ENCODE data around the gene POLR3E.
"Not testable (repeated sequence)": the region's sequence is repeated elsewhere in the genome, so short reads cannot be mapped to it uniquely, and the experiment has no call there.

The POLR3E gene

DNA sequence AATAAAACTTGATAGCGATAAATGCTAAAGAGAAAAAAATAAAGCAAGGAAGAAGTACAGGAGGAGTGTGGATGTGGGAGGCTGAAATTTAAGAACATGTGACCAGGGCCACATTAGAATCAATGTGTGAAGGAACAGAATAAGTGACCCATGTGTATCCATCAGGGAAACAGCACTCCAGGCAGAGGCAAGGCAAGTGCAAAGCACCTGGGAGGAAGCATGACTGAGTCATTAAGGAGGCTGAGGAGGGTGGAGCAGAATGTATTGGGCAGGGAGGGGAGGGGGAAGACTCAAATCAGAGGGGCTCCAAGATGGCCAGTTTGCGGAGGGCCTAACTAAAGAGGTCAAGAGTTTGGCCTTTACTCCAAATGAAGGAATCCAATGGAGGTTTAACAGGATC, 69.2 kb downstream of the POLR3E start:
- DNase-seq (ENCODE audit: low spot score), result no peak

DNA sequence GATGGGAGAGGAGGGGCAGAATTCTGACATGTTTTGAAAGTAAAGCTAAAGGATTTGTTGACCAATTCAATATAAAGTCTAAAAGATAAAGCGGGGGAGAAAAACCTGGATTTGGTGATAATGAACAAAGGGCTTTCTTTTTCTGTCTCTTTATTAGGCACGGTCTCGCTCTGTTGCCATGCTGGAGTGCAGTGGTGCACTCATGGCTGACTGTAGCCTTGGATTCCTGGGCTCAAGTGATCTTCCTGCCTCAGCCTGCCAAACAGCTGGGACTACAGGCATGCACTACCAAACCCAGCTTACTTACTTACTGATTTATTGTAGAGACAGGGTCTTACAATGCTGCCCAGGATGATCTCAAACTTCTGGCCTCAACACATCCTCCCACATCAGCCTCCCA, 69.7 kb downstream of the POLR3E start:
- DNase-seq (ENCODE audit: low spot score), result no peak

DNA sequence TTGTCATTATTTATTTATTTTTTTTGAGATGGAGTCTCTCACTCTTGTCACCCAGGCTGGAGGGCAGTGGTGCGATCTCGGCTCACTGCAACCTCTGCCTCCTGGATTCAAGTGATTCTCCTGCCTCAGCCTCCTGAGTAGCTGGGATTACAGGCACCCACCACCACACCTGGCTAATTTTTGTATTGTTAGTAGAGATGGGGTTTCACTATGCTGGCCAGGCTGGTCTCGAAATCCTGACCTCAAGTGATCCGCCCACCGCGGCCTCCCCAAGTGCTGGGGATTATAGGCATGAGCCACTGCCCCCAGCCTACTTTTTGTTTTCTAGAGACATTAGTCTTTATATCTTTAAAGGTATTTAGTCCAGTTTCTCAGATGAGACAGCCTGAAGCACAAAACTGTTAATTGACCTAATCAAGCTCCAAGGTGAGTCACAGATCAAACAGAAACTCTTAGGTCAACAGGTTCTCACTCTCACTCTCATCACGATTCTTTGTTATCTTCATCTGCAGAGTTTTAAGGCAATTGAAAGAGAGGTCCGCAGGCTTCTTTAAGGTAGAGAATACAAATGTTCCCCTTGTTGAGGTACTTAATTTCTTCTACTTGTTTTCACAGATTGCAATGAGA, 71.1 kb downstream of the POLR3E start:
- not testable (repeated sequence) for DNase-seq (ENCODE audit: low spot score)

DNA sequence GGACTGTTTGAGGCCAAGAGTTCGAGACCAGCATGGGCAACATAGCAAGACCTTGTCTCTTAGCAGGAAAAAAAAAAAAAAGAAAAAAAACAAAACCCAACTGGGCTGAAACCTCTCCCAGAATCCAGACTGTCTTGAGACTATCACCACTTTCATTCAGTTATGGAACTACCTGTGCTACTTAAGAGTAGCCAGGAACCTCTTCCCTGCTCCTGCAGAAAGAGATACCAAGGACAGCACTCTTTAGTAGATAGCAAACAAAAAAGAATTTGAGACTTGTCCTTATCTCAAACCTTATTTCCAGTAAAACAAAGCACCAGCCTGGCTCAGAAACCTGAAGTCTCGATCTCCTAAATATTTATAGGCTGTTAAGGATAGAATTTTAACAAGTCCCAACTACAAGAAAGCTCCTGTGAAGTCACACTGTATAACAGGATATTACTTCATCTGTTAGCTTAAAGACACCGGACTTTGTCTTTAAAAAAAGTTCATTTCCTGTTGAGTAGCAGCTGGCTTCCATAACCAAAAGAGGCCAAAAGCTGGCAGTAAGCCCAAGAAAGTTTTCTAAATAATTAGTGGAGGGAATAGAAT, 72.1 kb downstream of the POLR3E start:
- DNase-seq (ENCODE audit: low spot score), result peak; percentile 78

- peak; percentile 63 for DNase-seq (ENCODE audit: low spot score)
Observed at GRCh38 chr16:22370038-22370820, 73.0 kb downstream of the POLR3E start.

- DNase-seq (ENCODE audit: low spot score), result peak; percentile 33
Observed at GRCh38 chr16:22372882-22373661, 75.9 kb downstream of the POLR3E start.

- DNase-seq (ENCODE audit: low spot score), result peak; percentile 33
Observed at GRCh38 chr16:22373662-22374310, 76.6 kb downstream of the POLR3E start.

DNA sequence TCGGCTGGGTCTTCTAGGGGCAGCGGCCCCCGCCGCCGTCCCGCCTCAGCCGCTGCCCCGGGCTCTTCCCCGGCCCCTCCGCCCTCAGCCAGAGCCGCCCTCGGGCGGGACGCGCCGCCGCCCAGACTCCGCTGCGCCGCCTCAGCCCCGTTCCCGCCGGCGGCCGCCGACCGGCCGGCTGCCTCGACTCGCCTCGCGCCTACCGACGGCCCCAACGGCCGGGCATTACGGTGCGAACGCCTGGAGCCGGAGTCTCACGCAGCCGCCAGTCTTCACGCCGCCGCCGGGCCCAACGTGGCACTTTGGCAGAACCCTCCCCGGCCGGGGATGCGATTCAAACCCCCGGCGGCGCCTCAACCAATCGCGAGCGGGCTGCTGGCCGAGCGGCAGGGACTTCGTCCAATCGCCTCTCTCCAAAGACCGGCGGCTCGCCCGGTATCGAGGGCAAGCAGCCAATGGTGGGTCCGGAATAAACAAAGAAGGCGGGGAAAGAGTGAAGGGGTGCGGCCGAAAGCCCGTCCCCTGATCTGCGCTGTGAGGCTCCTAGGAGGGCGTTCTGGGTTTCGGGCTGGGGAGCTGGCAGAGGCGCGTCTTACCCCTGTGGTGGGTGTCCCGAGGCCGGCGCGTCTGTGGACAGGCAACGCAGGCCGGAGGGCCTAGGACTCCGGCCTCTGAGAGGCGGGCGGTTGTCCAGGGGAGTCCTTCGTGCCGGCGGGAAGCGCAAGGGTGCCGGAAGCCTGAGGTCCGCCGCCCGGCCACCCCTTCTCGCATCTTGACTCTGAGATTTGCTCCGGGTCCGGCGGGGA, 77.3 kb downstream of the POLR3E start, which contains the start of gene CDR2:
CDR2 (minus strand) TSS at position 309 of the 806 bp plus-strand sequence. CDS start 310 bp downstream, outside the sequence.
- DNase-seq (ENCODE audit: low spot score), result peak; percentile 97

DNA sequence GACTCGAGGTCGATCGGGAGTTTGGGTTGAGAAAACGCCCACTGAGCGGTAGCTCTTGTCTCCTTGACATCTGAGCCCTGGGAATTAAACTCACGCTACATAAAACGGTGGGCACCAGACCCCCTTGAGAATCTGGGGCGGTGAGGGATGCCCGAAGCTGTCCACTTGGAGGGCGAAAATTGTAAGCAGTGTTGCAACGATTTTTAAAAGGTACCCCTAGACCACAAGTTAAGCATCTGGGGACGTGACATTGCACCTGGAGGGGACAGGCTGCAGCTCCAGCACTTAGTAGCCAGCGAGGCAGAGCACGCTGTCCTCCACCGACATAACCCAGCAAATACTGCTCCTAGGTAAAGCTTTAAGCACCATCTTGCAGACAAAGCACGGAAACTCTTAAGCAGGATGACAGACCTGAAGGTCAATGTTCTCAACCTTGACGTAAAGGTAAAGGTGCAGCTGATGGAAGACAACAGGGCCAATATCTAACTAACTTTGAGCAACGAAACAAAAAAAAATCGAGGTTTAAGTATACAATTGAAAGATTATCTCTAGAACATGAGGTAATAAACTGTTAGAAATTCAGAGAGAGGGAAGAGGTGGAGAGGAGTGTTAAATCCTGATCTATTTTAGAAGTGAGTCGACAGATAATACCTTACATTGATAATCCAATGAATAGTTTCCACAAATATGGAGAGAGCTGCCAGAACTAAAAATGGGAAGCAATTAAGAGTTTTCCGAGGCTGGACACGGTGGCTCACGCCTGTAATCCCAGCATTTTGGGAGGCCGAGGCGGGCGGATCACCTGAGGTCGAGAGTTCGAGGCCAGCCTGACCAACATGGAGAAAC, 78.1 kb downstream of the POLR3E start:
- no peak for DNase-seq (ENCODE audit: low spot score)

DNA sequence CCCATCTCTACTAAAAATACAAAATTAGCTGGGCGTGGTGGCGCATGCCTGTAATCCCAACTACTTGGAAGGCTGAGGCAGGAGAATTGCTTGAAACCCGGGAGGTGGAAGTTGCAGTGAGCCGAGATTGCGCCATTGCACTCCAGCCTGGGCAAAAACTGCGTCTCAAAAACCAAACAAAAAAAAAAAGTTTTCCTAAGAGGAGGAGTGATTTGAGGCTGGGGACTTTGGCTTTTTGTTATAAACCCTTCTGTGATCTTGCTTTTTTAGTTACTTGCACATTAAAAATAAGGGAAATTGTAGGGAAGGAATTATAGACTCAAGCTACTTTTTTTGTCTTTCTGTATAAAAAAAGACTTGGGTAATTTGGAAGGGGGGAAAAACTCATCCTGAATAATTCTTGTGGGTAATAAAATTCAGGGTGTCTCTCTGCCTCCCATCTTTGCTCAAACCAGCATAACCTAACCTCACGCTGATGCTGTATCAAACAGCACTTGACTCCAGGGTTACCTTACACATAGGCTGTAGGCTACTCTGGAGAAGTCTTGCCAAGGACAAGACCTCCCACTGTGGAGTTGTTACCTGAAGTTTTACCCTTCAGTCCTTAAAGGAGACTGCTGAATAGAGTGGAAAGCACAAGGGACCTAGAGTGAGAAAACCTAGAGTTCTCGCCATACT, 78.9 kb downstream of the POLR3E start:
- DNase-seq (ENCODE audit: low spot score), result no peak

DNA sequence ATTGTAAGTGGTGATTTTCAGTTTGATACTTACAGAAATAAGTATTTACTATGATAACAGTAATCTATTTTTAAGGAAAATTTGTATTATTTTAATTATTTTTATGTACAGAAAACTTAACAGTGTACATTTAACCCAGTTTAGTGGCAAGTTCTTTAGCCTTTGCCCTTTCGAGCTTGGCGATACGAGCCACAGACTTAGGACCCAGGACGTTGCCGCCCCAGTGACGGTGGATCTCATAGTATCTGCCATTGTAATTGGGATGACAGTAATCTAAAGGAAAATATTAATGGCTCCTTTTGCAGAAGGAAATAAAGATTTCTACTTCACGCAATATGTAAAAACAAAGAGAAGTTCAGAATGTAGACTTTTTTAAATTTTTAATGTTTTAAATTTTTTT, 82.4 kb downstream of the POLR3E start:
- DNase-seq (ENCODE audit: low spot score), result no peak

DNA sequence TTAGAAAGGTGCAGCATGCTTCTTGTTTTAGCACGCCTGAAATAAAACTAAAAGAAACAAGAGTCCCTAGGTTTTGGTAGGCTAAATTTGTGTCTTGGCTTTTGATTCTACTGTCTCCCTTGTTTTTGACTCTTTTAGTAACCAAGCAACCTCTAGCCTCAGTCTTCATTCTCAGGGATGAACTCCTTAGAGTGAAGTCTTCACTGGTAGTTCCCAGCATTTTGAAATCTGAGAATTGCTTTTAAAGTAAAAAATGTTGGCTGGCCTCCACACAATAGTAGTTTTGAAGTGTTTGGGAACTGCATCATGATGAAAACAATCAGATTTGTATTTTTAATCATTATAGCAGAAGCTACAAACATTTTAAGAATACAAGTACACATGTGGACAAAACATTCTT, 83.3 kb downstream of the POLR3E start:
- DNase-seq (ENCODE audit: low spot score), result no peak

- DNase-seq (ENCODE audit: low spot score), result no peak
Observed at GRCh38 chr16:22381392-22381791, 84.2 kb downstream of the POLR3E start.

DNA sequence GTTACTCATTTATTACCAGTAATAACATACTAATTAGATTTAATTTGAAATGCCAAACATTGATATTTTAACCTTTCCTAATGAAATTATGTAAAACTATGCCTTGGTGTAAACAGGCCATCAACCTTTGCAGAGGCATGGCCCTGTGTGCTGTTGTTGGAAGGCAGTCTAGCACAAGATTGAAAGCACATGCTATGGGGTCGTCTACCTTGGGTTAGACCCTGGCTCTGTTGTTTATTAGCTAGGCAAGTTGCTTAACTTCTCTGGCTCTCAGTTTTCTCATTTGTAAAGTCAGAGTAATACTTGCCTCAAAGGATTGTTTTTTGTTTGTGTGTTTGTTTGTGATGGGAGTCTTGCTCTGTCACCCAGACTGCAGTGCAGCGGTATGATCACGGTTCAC, 86.6 kb downstream of the POLR3E start:
- no peak for DNase-seq (ENCODE audit: low spot score)

Measured in RKO (cell line).